ENCODE measurements around the gene ST3GAL3.

GRCh38 chr1:43956234-43956633 is 248.9 kb downstream of the ST3GAL3 start:
- TF ChIP-seq SUZ12 (IDR thresholded peaks at IDR 0.05) (no peak), ARNT (IDR thresholded peaks at IDR 0.05) (no peak), BHLHE40 (IDR thresholded peaks at IDR 0.05; ENCODE audit: borderline replicate concordance) (no peak), SP1 (IDR thresholded peaks at IDR 0.05) (no peak), FOXA1 (IDR thresholded peaks at IDR 0.05) (no peak), HDGF (IDR thresholded peaks at IDR 0.05; ENCODE audit: borderline replicate concordance) (no peak)
